Purkinje cell (primary cell): ENCODE results near the gene GFAP. TPM values are rescaled to one million over a fixed set of nuclear protein-coding genes. Genes with fewer than 3 reads are reported as not detected.

ENCODE experiments used
- polyA plus RNA-seq: library from polyadenylated mRNA; unstranded; fragments of >200 nt; fragmentation: Nextera tagmentation; gene quantifications from 2 replicates; pipeline ENCODE4 v1.2.1, GENCODE V29; 2014

GFAP gene
- 9.4 and 14.4 TPM in 2 replicates for polyA plus RNA-seq

DNA sequence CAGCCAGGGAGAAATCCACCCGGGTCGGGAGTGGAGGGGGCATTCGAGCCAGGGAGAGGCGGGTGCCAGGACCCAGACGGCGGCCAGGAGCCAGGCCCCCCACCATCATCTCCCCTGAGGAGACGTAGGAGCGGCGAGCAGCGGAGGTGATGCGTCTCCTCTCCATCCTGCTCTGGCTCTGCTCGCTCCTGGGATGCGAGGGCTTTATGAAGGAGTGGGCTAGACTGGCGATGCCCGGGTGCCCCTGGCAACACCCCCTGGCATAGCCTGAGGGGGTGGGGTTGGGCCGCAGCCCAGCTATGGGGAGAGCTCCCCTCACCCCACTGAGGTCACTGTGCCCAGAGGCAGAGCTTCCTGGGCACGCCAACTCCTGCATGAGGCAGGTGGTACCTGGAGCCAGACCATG, at the start of gene GFAP:
Gene GFAP (minus strand): TSS at position 180 of the 406 bp plus-strand sequence. CDS start 14 bp downstream, at position 166.

DNA sequence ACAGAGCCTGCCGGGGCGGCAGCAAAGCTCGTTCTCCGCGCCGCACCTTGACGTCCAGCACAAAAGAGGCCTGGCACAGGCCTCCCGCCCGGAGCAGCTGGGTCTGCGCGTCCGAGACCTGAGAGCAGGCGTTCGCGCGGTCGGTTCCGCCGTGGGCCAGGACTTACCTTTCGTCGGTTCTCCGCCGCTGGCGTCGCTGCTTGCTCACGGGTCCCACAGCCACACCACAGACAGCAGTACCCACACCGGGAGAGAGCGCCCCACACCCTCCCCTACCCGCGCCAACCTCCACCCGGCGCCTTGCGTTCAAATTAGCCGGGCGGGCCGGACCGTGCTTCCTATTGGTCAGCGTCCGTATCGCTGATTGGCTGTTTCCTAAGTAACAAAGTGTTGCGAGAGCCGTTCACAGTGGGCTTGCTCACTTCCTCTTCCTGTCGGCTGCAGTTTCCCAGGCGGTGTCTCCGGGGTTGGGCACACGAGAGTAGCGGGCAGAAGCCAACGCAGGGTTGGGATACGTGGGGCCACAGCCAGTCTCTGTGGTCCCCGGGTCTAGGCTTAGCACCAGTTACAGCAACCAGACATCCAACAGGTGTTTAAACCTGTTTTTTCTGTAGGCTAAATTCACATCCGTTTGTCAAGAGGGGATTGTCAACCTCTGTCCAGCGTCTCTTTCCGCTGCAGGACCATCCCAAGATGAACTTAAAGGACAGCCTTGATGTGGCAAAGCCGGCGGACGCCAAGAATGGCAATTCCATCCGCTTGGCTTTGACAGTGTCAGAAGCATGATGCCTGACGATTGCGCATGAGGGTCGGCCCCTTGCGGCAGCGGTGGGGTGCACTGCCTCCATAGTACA, 32.4 kb upstream of the GFAP start, which contains the start of gene KIF18B:
Gene KIF18B (minus strand): TSS at position 313 of the 854 bp plus-strand sequence. CDS start 11,429 bp downstream, outside the sequence.

DNA sequence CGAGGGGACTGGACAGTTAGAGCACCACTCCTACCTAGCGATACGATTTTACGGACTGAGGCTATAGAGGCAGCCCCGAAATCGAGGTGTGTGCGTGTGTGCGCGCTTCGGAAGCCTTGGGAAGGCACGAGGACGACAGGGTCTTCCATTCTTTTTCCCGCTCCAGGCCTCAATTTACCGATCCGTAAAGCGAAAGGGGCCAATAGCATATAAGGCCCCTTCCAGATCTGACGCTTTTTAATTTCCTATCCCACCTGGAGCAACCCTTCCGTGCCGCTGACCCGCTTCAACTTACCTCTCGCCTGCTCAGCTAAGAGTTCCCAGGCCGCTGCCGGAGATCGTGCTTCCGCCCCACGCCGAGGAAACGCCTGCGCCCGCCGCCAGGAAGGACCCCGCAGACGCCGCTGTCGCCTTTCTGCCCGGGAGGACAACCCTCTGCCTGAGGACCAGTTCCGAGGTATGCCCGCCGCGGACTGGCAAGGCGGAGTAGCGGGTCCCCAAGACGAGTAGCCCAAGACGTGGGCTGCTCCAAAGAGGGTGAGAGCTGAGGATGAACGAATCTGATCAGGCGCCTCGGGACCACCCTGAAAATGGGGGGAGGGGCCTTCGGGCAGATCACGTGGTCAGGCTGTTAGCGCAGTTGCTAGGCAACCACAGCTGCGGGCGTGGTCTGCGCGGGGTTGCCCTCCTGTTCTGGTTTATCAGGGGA, 16.1 kb downstream of the GFAP start, which contains the start of gene EFTUD2:
Gene EFTUD2 (minus strand): TSS at position 372 of the 709 bp plus-strand sequence. CDS start 4,924 bp downstream, outside the sequence.

Other genes starting within 250 kb of the GFAP start
- 30.8 and 37.3 TPM in 2 replicates for gene CCDC43, start 225.7 kb downstream of the GFAP start, polyA plus RNA-seq
- gene DBF4B, start 206.8 kb downstream of the GFAP start, polyA plus RNA-seq: 1.3 TPM in 1 of 2 replicates, not detected in the other
- 1.5 TPM in 1 of 2 replicates, not detected in the other for gene ADAM11, start 156.5 kb downstream of the GFAP start, polyA plus RNA-seq
- gene GJC1, start 85.2 kb downstream of the GFAP start, polyA plus RNA-seq: 0.67 and 1.5 TPM in 2 replicates
- 6.8 and 14.2 TPM in 2 replicates for gene HIGD1B, start 67.6 kb downstream of the GFAP start, polyA plus RNA-seq
- gene EFTUD2, start 16.1 kb downstream of the GFAP start, polyA plus RNA-seq: 40.3 and 51.8 TPM in 2 replicates
- gene KIF18B, start 32.3 kb upstream of the GFAP start, polyA plus RNA-seq: not detected in 2 replicates
- not detected in 2 replicates for gene C1QL1, start 52.8 kb upstream of the GFAP start, polyA plus RNA-seq
- 21.0 and 30.2 TPM in 2 replicates for gene DCAKD, start 136.1 kb upstream of the GFAP start, polyA plus RNA-seq
- gene NMT1, start 145.8 kb upstream of the GFAP start, polyA plus RNA-seq: 282 and 496 TPM in 2 replicates
- gene PLCD3, start 217.0 kb upstream of the GFAP start, polyA plus RNA-seq: 0.31 and 0.71 TPM in 2 replicates
- gene ACBD4, start 220.2 kb upstream of the GFAP start, polyA plus RNA-seq: 0.44 TPM in 1 of 2 replicates, not detected in the other
- 6.0 and 6.7 TPM in 2 replicates for gene HEXIM1, start 233.0 kb upstream of the GFAP start, polyA plus RNA-seq
- gene HEXIM2, start 246.4 kb upstream of the GFAP start, polyA plus RNA-seq: 0.27 and 2.9 TPM in 2 replicates